Measurements from ENCODE around the gene CCDC88C.

- no peak for TF ChIP-seq CTCF (IDR thresholded peaks at IDR 0.05)
- no peak for TF ChIP-seq POLR2A (IDR thresholded peaks at IDR 0.05)
These were observed 1.6 kb downstream of the CCDC88C start for GRCh38 chr14:91415794-91416743.
